NT2/D1 (cell line): ENCODE measurements around the gene KIF1B.
A peak's percentile ranks its signal among the peaks of the same experiment; 100 is the strongest.

ENCODE experiments used
- DNase-seq: peaks from one replicate; pipeline ENCODE4 v3.0.0-alpha.2; 2011; ENCODE audit warnings: low read depth, low spot score
- H3K27me3 ChIP-seq: 2 replicates; pipeline ENCODE4 v1.6.0; 2011; ENCODE audit warnings: mild to moderate bottlenecking; ENCODE audit not compliant: insufficient read length, insufficient read depth
- H3K36me3 ChIP-seq: 2 replicates; pipeline ENCODE4 v1.6.1; 2011; ENCODE audit warnings: mild to moderate bottlenecking, low read length, mixed read lengths; ENCODE audit not compliant: insufficient read depth, insufficient read length
- H3K4me1 ChIP-seq: 2 replicates; pipeline ENCODE4 v1.5.1; 2011; ENCODE audit not compliant: insufficient read depth, insufficient read length
- H3K4me3 ChIP-seq: 2 replicates; pipeline ENCODE4 v1.5.1; 2011; ENCODE audit warnings: low read depth; ENCODE audit not compliant: insufficient read length
- H3K9ac ChIP-seq: 2 replicates; pipeline ENCODE4 v1.6.0; 2011; ENCODE audit warnings: low read depth; ENCODE audit not compliant: insufficient read length
- H3K9me3 ChIP-seq: 2 replicates; pipeline ENCODE4 v1.5.1; 2011; ENCODE audit warnings: mild to moderate bottlenecking, low read length; ENCODE audit not compliant: insufficient read depth
- SUZ12 ChIP-seq: IDR thresholded peaks from 2 replicates; pipeline ENCODE4 v1.6.1; 2011; ENCODE audit not compliant: insufficient read length, insufficient read depth; ENCODE audit errors: extremely low read depth
- YY1 ChIP-seq: IDR thresholded peaks from 2 replicates; pipeline ENCODE4 v1.6.1; 2011; ENCODE audit not compliant: insufficient read length, insufficient read depth
- ZNF274 ChIP-seq: IDR thresholded peaks from 2 replicates; pipeline ENCODE4 v1.6.1; 2011; ENCODE audit warnings: mild to moderate bottlenecking, low read depth, low read length

Gene KIF1B

GRCh38 chr1:10388387-10388715 is 178.0 kb downstream of the KIF1B start:
- no peak overlapping the region for H3K4me3 ChIP-seq
- H3K4me1 ChIP-seq = peaks cover 6% of the 10 kb centered on the region
- DNase-seq = no peak
- no peaks in the 10 kb centered on the region for H3K9me3 ChIP-seq
- TF ChIP-seq SUZ12 (no peak), ZNF274 (no peak), YY1 (no peak)
- H3K27me3 ChIP-seq = no peaks in the 10 kb centered on the region
- no peak overlapping the region for H3K9ac ChIP-seq
- H3K36me3 ChIP-seq = peaks cover 2% of the 10 kb centered on the region

- Histone ChIP-seq H3K4me1 (peaks cover 4% of the 10 kb centered on the region), H3K4me3 (no peak overlapping the region), H3K36me3 (no peaks in the 10 kb centered on the region), H3K27me3 (no peaks in the 10 kb centered on the region), H3K9ac (no peak overlapping the region), H3K9me3 (peaks cover 5% of the 10 kb centered on the region; the same call in 1 of the 2 replicates)
- no peak for DNase-seq
- TF ChIP-seq SUZ12 (no peak), YY1 (no peak)
These were observed 179.1 kb downstream of the KIF1B start for GRCh38 chr1:10389271-10389973.

GRCh38 chr1:10396870-10397269 is 186.5 kb downstream of the KIF1B start:
- Histone ChIP-seq H3K9ac (no peak overlapping the region), H3K4me3 (no peak overlapping the region), H3K4me1 (no peaks in the 10 kb centered on the region), H3K36me3 (peaks cover 4% of the 10 kb centered on the region), H3K27me3 (no peaks in the 10 kb centered on the region), H3K9me3 (peaks cover 9% of the 10 kb centered on the region; the same call in 1 of the 2 replicates)
- DNase-seq = no peak
- TF ChIP-seq SUZ12 (no peak), ZNF274 (no peak), YY1 (no peak)

GRCh38 chr1:10398278-10398733 is 187.9 kb downstream of the KIF1B start:
- Histone ChIP-seq H3K4me1 (no peaks in the 10 kb centered on the region), H3K9ac (peak overlapping the region; percentile 83), H3K36me3 (peaks cover 15% of the 10 kb centered on the region), H3K27me3 (no peaks in the 10 kb centered on the region), H3K4me3 (peak overlapping the region; percentile 88), H3K9me3 (peaks cover 9% of the 10 kb centered on the region; the same call in 1 of the 2 replicates)
- no peak for TF ChIP-seq ZNF274
- TF ChIP-seq YY1 = no peak
- TF ChIP-seq SUZ12 = no peak
- no peak for DNase-seq

GRCh38 chr1:10398734-10399443 is 188.5 kb downstream of the KIF1B start, which contains the start of gene PGD:
TSS of gene PGD (plus strand) at chr1:10399064. CDS start at chr1:10399118, 54 bp downstream.
- Histone ChIP-seq H3K9me3 (peaks cover 9% of the 10 kb centered on the region; the same call in 1 of the 2 replicates), H3K27me3 (no peaks in the 10 kb centered on the region), H3K36me3 (peaks cover 20% of the 10 kb centered on the region), H3K9ac (peak within 1 kb of the TSS; percentile 96), H3K4me1 (no peaks in the 10 kb centered on the region), H3K4me3 (peak within 1 kb of the TSS; percentile 88)
- peak; percentile 89 for DNase-seq
- no peak for TF ChIP-seq ZNF274
- peak; percentile 17 for TF ChIP-seq YY1
- TF ChIP-seq SUZ12 = no peak

GRCh38 chr1:10399444-10399941 is 189.1 kb downstream of the KIF1B start:
- H3K4me3 ChIP-seq = peak overlapping the region; percentile 88
- H3K9me3 ChIP-seq = 0 out of 2 replicates have a peak, but pooled peaks cover 3% of the 10 kb centered on the region
- TF ChIP-seq YY1 (no peak), SUZ12 (no peak), ZNF274 (no peak)
- no peak for DNase-seq
- H3K27me3 ChIP-seq = no peaks in the 10 kb centered on the region
- H3K4me1 ChIP-seq = no peaks in the 10 kb centered on the region
- H3K9ac ChIP-seq = peak overlapping the region; percentile 96
- peaks cover 27% of the 10 kb centered on the region for H3K36me3 ChIP-seq

GRCh38 chr1:10400013-10400412 is 189.6 kb downstream of the KIF1B start:
- DNase-seq = no peak
- H3K36me3 ChIP-seq = peaks cover 32% of the 10 kb centered on the region
- H3K9ac ChIP-seq = peak overlapping the region; percentile 96
- H3K27me3 ChIP-seq = no peaks in the 10 kb centered on the region
- H3K4me3 ChIP-seq = peak overlapping the region; percentile 88
- no peaks in the 10 kb centered on the region for H3K4me1 ChIP-seq
- H3K9me3 ChIP-seq = no peaks in the 10 kb centered on the region
- TF ChIP-seq YY1 (no peak), ZNF274 (no peak), SUZ12 (no peak)
